Immature natural killer cell (primary cell): ENCODE data around the gene ACE. TPM values are rescaled to one million over a fixed set of nuclear protein-coding genes. Genes with fewer than 3 reads are reported as not detected.
A peak's percentile ranks its signal among the peaks of the same experiment; 100 is the strongest.

Experiments used
- DNase-seq, 3 donors: peaks; one replicate each; pipeline ENCODE4 v3.0.0; 2022; ENCODE audit warnings: mixed read lengths in 1 of 3
- H3K27ac Mint-ChIP-seq, 6 donors: one replicate each; pipeline ENCODE4 v1.8.0; 2020; ENCODE audit warnings: mixed read lengths in 6 of 6, mild to moderate bottlenecking in 5 of 6, inconsistent platforms in 4 of 6, moderate library complexity in 3 of 6
- H3K27me3 Mint-ChIP-seq, 3 donors: one replicate each; pipeline ENCODE4 v1.8.0; 2020 to 2021; ENCODE audit warnings: low read depth in 3 of 3, mild to moderate bottlenecking in 3 of 3, mixed read lengths in 3 of 3, moderate library complexity in 3 of 3, inconsistent platforms in 1 of 3
- H3K36me3 Mint-ChIP-seq, 3 donors: one replicate each; pipeline ENCODE4 v1.8.0; 2020; ENCODE audit warnings: mixed read lengths in 3 of 3, inconsistent platforms in 2 of 3, mild to moderate bottlenecking in 2 of 3
- H3K4me1 Mint-ChIP-seq, 2 donors: one replicate each; pipeline ENCODE4 v1.8.0; 2020; ENCODE audit warnings: inconsistent platforms in 2 of 2, mild to moderate bottlenecking in 2 of 2, mixed read lengths in 2 of 2, moderate library complexity in 1 of 2
- H3K4me3 Mint-ChIP-seq, 5 donors: one replicate each; pipeline ENCODE4 v1.8.0; 2020; ENCODE audit warnings: mild to moderate bottlenecking in 5 of 5, mixed read lengths in 5 of 5, inconsistent platforms in 3 of 5, moderate library complexity in 3 of 5
- H3K9me3 Mint-ChIP-seq, 6 donors: one replicate each; pipeline ENCODE4 v1.8.0; 2020; ENCODE audit warnings: mild to moderate bottlenecking in 6 of 6, mixed read lengths in 6 of 6, inconsistent platforms in 4 of 6, moderate library complexity in 3 of 6
- polyA plus RNA-seq, 3 donors: library from polyadenylated mRNA; unstranded; fragments of 300-500 nt; fragmentation: Illumina TruSeq; gene quantifications; one replicate each; pipeline ENCODE4 v1.2.3, GENCODE V29; 2021

ACE gene
- polyA plus RNA-seq, 3 donors from 2014 or later = 0.28 TPM; not detected in 2

DNA sequence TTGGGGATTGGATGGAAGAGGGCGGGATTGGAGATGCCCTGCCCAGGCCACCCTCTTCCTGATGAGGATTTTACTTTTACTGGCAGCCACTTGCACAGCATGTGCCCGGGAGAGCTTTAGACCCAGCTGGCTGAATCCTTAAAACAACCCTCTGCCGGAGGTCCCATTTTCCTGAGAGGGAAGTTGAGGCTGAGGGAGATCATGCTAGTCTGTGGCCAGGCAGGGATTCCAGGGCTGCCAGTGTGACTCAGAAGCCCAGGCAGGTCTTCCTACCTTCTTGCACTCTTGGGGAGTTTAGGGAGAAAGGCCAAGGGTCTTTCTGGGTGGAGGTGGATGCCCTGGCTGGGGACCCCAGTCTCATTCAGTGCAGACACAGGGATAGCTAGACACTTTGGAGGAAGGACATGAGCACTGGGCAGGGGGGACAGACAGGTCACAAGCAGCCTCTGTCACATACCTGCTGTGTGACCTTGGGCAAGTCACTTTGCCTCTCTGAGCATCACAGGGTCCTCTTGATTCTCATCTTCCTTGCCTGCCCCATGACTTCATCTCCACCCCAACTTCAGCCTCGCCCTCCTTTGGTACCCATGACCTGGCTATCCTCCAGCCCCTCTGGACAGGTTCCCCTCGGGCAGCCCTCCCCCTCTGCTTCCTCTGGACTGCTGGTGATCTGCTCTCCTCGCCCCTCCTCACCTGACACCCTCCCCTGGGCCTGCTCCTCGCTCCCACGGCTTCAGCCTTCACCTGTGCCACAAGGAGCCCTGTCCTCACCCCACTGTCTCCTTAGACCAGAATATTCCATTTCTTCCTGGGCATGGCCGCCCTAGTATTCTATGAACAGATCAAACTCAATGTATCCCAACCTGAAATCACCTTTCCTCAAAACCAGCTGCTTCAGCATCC lies 62.1 kb downstream of the ACE start:
- Mint-ChIP-seq H3K4me1 (no peaks in the 10 kb centered on the region), H3K4me3 (peak overlapping the region in 1 of 5 donors; percentile 25), H3K9me3 (peaks cover 0 to 2% (median 0%) of the 10 kb centered on the region in 6 donors), H3K27me3 (peaks cover 0 to 26% (median 13%) of the 10 kb centered on the region in 3 donors), H3K27ac (no peak overlapping the region), H3K36me3 (no peaks in the 10 kb centered on the region)
- DNase-seq = no peak

- no peak for DNase-seq
- H3K4me3 Mint-ChIP-seq = no peak overlapping the region
- H3K4me1 Mint-ChIP-seq = no peaks in the 10 kb centered on the region
- H3K9me3 Mint-ChIP-seq = peaks cover 0 to 2% (median 0%) of the 10 kb centered on the region in 6 donors
- H3K27ac Mint-ChIP-seq = no peak overlapping the region
- H3K36me3 Mint-ChIP-seq = no peaks in the 10 kb centered on the region
- peaks cover 0 to 26% (median 13%) of the 10 kb centered on the region in 3 donors for H3K27me3 Mint-ChIP-seq
Measured at GRCh38 chr17:63540590-63540989, 63.7 kb downstream of the ACE start.

- no peaks in the 10 kb centered on the region for H3K4me1 Mint-ChIP-seq
- no peak overlapping the region for H3K27ac Mint-ChIP-seq
- H3K27me3 Mint-ChIP-seq = peaks cover 0 to 20% (median 13%) of the 10 kb centered on the region in 3 donors
- no peaks in the 10 kb centered on the region for H3K36me3 Mint-ChIP-seq
- peaks cover 0 to 2% (median 0%) of the 10 kb centered on the region in 6 donors for H3K9me3 Mint-ChIP-seq
- H3K4me3 Mint-ChIP-seq = no peak overlapping the region
- no peak for DNase-seq
Measured at GRCh38 chr17:63542218-63542545, 65.3 kb downstream of the ACE start.

DNA sequence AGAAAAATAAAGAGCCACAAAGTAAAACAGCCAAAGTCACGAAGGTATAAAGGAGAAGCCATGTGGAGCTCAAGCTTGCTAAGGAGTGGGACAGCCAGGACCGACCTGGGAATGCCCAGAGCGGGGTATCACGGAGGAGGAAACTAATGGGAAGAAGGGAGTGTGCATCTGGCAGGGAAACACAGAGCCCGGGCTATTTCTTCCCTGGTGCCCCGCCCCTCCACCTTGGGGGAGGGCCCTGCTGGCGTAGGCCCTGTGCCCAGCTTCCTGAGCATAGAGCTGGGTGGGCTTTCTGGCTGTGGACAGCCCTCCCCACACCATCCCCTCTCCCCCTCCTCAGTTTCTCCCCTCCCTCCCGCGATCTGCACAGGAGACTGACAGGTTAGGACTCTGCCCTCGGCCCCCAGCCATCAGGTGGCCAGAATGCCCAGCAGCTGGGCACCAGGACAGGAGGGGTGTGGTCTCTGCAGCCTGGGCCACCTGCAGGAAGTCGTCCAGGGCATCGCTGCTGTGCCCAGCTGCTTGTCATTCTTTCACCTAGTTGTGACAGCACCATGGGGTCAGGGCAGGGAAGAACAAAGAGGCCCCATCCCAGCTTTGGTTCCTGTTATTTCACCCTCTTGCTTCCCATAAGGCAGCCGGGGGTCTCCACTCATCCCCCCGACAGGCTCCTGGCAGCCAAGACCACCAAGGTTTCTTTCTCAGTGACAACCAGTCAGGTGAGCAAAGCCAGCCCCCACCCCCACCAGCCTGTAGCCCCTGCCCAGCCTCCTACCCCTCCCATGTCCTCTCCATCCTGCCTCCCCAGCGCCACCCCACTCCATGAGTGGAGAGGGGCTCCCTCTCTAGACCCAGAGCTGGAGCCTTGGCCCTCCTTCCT lies 66.3 kb downstream of the ACE start:
- no peak for DNase-seq
- H3K27ac Mint-ChIP-seq = no peak overlapping the region
- no peaks in the 10 kb centered on the region for H3K4me1 Mint-ChIP-seq
- peaks cover 0 to 2% (median 0%) of the 10 kb centered on the region in 6 donors for H3K9me3 Mint-ChIP-seq
- H3K4me3 Mint-ChIP-seq = no peak overlapping the region
- peaks cover 0 to 18% (median 13%) of the 10 kb centered on the region in 3 donors for H3K27me3 Mint-ChIP-seq
- H3K36me3 Mint-ChIP-seq = no peaks in the 10 kb centered on the region

DNA sequence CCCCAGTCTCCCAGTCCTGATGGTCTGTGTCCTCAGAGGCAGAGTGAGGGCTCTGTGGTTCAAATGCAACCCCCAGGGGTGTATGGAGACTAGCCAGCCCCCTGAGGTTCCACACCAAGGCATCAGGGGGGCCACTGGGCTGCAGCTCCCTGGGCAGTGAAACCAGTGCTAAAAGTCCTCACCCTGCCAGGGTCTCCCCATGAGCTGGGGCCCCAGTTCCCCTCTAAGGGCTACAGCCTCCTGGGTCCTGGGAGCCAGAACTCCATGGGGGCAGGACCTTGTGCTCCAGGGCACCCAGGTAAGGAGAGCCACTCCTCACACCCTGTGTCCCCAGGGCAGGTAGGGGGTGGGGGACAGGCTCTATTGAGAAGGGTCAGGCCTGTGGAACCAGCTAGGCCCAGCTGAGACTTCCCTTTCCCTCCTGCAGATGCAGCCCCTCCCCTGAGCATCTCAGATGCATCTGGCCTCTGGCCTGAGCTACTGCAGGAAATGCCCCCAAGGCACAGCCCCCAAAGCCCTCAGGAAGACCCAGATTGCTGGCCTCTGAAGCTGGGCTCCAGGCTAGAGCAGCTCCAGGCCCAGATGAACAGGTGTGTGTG lies 67.1 kb downstream of the ACE start:
- Mint-ChIP-seq H3K27me3 (peaks cover 0 to 17% (median 10%) of the 10 kb centered on the region in 3 donors), H3K4me1 (no peaks in the 10 kb centered on the region), H3K36me3 (no peaks in the 10 kb centered on the region), H3K9me3 (peaks cover 0 to 2% (median 0%) of the 10 kb centered on the region in 6 donors), H3K4me3 (no peak overlapping the region), H3K27ac (no peak overlapping the region)
- no peak for DNase-seq

DNA sequence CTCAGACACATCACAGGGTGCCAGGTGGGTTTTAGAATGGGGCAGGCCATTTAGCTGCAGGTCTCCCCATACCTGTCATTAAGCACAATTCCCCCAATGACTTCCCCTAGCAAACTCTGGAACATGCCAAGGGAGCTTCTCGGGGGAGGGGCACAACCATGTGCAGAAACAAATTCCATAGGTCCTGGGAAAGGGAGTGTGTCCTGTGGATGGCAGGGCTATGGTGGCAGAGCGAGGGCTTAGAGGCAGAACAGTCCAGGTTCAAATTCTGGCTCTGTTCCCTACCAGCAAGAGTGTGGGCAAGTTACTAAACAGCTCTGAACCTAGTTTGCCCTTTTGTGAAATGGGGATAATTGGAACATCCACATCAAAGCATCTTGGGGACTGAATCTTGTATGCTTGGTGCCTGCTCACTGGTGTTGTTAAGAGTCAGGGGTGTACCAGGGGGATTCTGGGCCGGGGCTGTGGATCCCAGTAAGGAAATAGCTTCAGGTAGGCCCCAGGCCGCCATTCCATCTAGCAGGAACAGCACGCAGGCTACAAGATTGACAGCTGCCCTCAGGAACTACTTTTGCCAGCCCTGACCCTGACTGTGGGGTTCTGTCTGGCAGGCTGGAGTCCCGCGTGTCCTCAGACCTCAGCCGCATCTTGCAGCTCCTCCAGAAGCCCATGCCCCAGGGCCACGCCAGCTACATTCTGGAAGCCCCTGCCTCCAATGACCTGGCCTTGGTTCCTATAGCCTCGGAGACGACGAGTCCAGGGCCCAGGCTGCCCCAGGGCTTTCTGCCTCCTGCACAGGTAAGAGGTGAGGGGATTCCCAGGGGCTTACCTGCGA lies 67.8 kb downstream of the ACE start:
- H3K27ac Mint-ChIP-seq = no peak overlapping the region
- no peak for DNase-seq
- peaks cover 0 to 9% (median 6%) of the 10 kb centered on the region in 3 donors for H3K27me3 Mint-ChIP-seq
- no peaks in the 10 kb centered on the region for H3K9me3 Mint-ChIP-seq
- H3K4me3 Mint-ChIP-seq = no peak overlapping the region
- no peaks in the 10 kb centered on the region for H3K36me3 Mint-ChIP-seq
- peaks cover 5 to 6% of the 10 kb centered on the region in 2 donors for H3K4me1 Mint-ChIP-seq

GRCh38 chr17:63546308-63547082 lies 69.6 kb downstream of the ACE start:
- Mint-ChIP-seq H3K4me3 (no peak overlapping the region), H3K36me3 (no peaks in the 10 kb centered on the region), H3K4me1 (peaks cover 20% of the 10 kb centered on the region in 2 donors), H3K27ac (no peak overlapping the region), H3K9me3 (no peaks in the 10 kb centered on the region), H3K27me3 (peaks cover 4 to 15% (median 5%) of the 10 kb centered on the region in 3 donors)
- DNase-seq = no peak

GRCh38 chr17:63547083-63547523 lies 70.2 kb downstream of the ACE start:
- DNase-seq = no peak
- H3K36me3 Mint-ChIP-seq = no peaks in the 10 kb centered on the region
- peak overlapping the region in 1 of 6 donors; percentile 61 for H3K27ac Mint-ChIP-seq

More at GRCh38 chr17:63547083-63547523, 70.2 kb downstream of the ACE start:
- Mint-ChIP-seq H3K4me1 (peaks cover 24 to 26% of the 10 kb centered on the region in 2 donors), H3K9me3 (no peaks in the 10 kb centered on the region), H3K4me3 (no peak overlapping the region), H3K27me3 (peaks cover 0 to 15% (median 5%) of the 10 kb centered on the region in 3 donors)

Other genes with a start within 250 kb of the ACE start
- 10 to 100 TPM; 13.7 to 22.4 (median 21.0) TPM for gene CYB561, start 30.8 kb upstream of the ACE start, polyA plus RNA-seq
- gene KCNH6, start 46.3 kb downstream of the ACE start, polyA plus RNA-seq = not detected
- 100 to 1,000 TPM in 2 of 3 donors, 10 to 100 TPM in 1; 69.2 to 124 (median 113) TPM for gene DCAF7, start 73.4 kb downstream of the ACE start, polyA plus RNA-seq
- 10 to 100 TPM; 10.9 to 19.9 (median 19.6) TPM for gene TACO1, start 123.8 kb downstream of the ACE start, polyA plus RNA-seq
- 10 to 100 TPM; 21.4 to 40.4 (median 31.9) TPM for gene MAP3K3, start 145.4 kb downstream of the ACE start, polyA plus RNA-seq
- 100 to 1,000 TPM; 273 to 573 (median 404) TPM for gene LIMD2, start 223.1 kb downstream of the ACE start, polyA plus RNA-seq